HepG2 (cell line): Measurements from ENCODE around the gene NDST1.

Source experiments
- DMAP1 ChIP-seq: IDR thresholded peaks from 2 replicates; pipeline ENCODE4 v1.6.1; 2016
- MTF2 ChIP-seq: sonication (generic); formaldehyde crosslinking; IDR thresholded peaks from 2 replicates; pipeline ENCODE4 v1.5.0; 2020; ENCODE audit warnings: missing genetic modification reagents, borderline replicate concordance
- SP4 ChIP-seq: sonication (generic); formaldehyde crosslinking; IDR thresholded peaks from 2 replicates; pipeline ENCODE4 v1.8.1; 2023; ENCODE audit warnings: mild to moderate bottlenecking, missing genetic modification reagents
- SRF ChIP-seq: IDR thresholded peaks from 2 replicates; pipeline ENCODE4 v1.6.1; 2011; ENCODE audit warnings: mild to moderate bottlenecking, low read depth, low read length, moderate library complexity
- ZNF232 ChIP-seq: sonication (generic); formaldehyde crosslinking; IDR thresholded peaks from 2 replicates; pipeline ENCODE4 v1.4.0; 2020; ENCODE audit warnings: missing genetic modification reagents, borderline replicate concordance
- ZSCAN31 ChIP-seq: sonication (generic); formaldehyde crosslinking; IDR thresholded peaks from 2 replicates; pipeline ENCODE4 v1.5.0; 2020; ENCODE audit warnings: low read depth, mild to moderate bottlenecking, missing genetic modification reagents
- TF ChIP-seq, protein P1 (sequence below), 2 experiments: sonication (generic) in 1 of 2; formaldehyde crosslinking in 1 of 2; IDR thresholded peaks; 2 replicates each; pipeline versions ENCODE4 v1.5.1 to v1.6.1; 2011 to 2020; ENCODE audit warnings: borderline replicate concordance in 1 of 2, low read depth in 1 of 2, low read length in 1 of 2, mild to moderate bottlenecking in 1 of 2, missing genetic modification reagents in 1 of 2, moderate library complexity in 1 of 2

DNA sequence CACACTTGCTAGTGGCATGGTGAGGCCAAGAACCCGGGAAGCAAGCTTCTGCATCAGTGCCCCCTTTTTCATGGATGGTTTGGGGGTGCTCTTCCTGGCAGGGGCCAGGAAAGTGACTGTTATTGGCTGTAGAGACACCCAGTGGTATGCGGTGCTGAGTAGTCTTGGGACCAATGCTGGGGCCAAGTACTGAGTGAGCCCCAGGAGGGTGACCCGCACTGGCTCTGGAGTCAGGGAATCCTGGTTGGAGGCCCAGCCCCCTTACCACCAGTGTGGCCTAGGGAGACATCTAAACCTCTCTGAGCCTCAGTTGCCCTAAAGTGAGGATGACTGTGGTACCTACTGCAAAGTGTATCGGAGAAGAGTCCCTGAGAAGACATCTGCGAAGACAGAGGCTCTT, 91.3 kb downstream of the NDST1 start:
- no peak for TF ChIP-seq SRF
- TF ChIP-seq DMAP1 (CRISPR knock-in tag): no peak
- no peak for TF ChIP-seq MTF2 (CRISPR knock-in tag)
- TF ChIP-seq ZSCAN31 (CRISPR knock-in tag): no peak
- no peak for TF ChIP-seq SP4 (CRISPR knock-in tag)
- no peak for TF ChIP-seq ZNF232 (CRISPR knock-in tag)
- TF ChIP-seq, protein P1, sequence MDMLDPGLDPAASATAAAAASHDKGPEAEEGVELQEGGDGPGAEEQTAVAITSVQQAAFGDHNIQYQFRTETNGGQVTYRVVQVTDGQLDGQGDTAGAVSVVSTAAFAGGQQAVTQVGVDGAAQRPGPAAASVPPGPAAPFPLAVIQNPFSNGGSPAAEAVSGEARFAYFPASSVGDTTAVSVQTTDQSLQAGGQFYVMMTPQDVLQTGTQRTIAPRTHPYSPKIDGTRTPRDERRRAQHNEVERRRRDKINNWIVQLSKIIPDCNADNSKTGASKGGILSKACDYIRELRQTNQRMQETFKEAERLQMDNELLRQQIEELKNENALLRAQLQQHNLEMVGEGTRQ (IDR thresholded peaks at IDR 0.05; ENCODE audit: low read depth, low read length): no peak
- TF ChIP-seq, protein P1 (CRISPR knock-in tag; IDR thresholded peaks at IDR 0.05; ENCODE audit: borderline replicate concordance): no peak
